SK-N-SH treated with all-trans-retinoic acid at 6 μM for 48 hours (cell line): Measurements from ENCODE around the gene RNU2-1.
"Not testable (repeated sequence)": the region's sequence is repeated elsewhere in the genome, so short reads cannot be mapped to it uniquely, and the experiment has no call there.

Experiments
- ATAC-seq: fragments of 200-7000 bp; cut with Tn5 transposase; 3 replicates; pipeline ENCODE4 v1.9.1; 2020; ENCODE audit warnings: mild to moderate bottlenecking, moderate library complexity
- ARNTL ChIP-seq: fragments of 450-650 bp; formaldehyde crosslinking; IDR thresholded peaks from 2 replicates; pipeline ENCODE4 v1.5.0; 2020; ENCODE audit warnings: low read depth, mild to moderate bottlenecking, moderate library complexity, borderline replicate concordance
- BACH2 ChIP-seq: fragments of 250-450 bp; sonication (Bioruptor Pico); IDR thresholded peaks from 2 replicates; pipeline ENCODE4 v1.9.0; 2021; ENCODE audit warnings: mild to moderate bottlenecking, borderline replicate concordance
- CSDC2 ChIP-seq: fragments of 250-450 bp; sonication (Bioruptor Pico); IDR thresholded peaks from 2 replicates; pipeline ENCODE4 v1.5.0; 2020; ENCODE audit warnings: mild to moderate bottlenecking, moderate library complexity
- CSRNP3 ChIP-seq: fragments of 250-450 bp; sonication (Bioruptor Pico); IDR thresholded peaks from 2 replicates; pipeline ENCODE4 v1.5.1; 2021; ENCODE audit warnings: mild to moderate bottlenecking, moderate library complexity
- ESRRG ChIP-seq: fragments of 250-450 bp; sonication (Bioruptor Pico); IDR thresholded peaks from 2 replicates; pipeline ENCODE4 v1.6.1; 2021; ENCODE audit warnings: mild to moderate bottlenecking
- GLIS3 ChIP-seq: fragments of 250-450 bp; sonication (Bioruptor Pico); IDR thresholded peaks from 2 replicates; pipeline ENCODE4 v1.5.0; 2020; ENCODE audit warnings: mild to moderate bottlenecking, moderate library complexity
- PPARA ChIP-seq: fragments of 250-450 bp; sonication (Bioruptor Pico); IDR thresholded peaks from 2 replicates; pipeline ENCODE4 v1.5.0; 2020; ENCODE audit warnings: mild to moderate bottlenecking, borderline replicate concordance
- RARB ChIP-seq: fragments of 250-450 bp; sonication (Bioruptor Pico); IDR thresholded peaks from 2 replicates; pipeline ENCODE4 v1.8.0; 2021; ENCODE audit warnings: mild to moderate bottlenecking, moderate library complexity
- SNAI2 ChIP-seq: fragments of 250-450 bp; sonication (Bioruptor Pico); IDR thresholded peaks from 2 replicates; pipeline ENCODE4 v1.5.0; 2020; ENCODE audit warnings: mild to moderate bottlenecking, moderate library complexity
- TCF4 ChIP-seq: fragments of 250-450 bp; sonication (Bioruptor Pico); IDR thresholded peaks from 2 replicates; pipeline ENCODE4 v1.8.0; 2021; ENCODE audit warnings: mild to moderate bottlenecking, moderate library complexity, borderline replicate concordance
- TOX ChIP-seq: fragments of 250-450 bp; sonication (Bioruptor Pico); IDR thresholded peaks from 2 replicates; pipeline ENCODE4 v1.8.0; 2021; ENCODE audit warnings: mild to moderate bottlenecking, moderate library complexity, borderline replicate concordance
- TSHZ2 ChIP-seq: fragments of 250-450 bp; sonication (Bioruptor Pico); IDR thresholded peaks from 2 replicates; pipeline ENCODE4 v1.5.0; 2020; ENCODE audit warnings: mild to moderate bottlenecking, moderate library complexity
- ZC3H10 ChIP-seq: fragments of 250-450 bp; sonication (Bioruptor Pico); IDR thresholded peaks from 2 replicates; pipeline ENCODE4 v1.5.1; 2021; ENCODE audit warnings: mild to moderate bottlenecking, moderate library complexity
- ZFP3 ChIP-seq: fragments of 250-450 bp; sonication (Bioruptor Pico); IDR thresholded peaks from 2 replicates; pipeline ENCODE4 v1.5.0; 2020; ENCODE audit warnings: mild to moderate bottlenecking, moderate library complexity
- ZFP30 ChIP-seq: fragments of 450-650 bp; formaldehyde crosslinking; IDR thresholded peaks from 2 replicates; pipeline ENCODE4 v1.5.0; 2022; ENCODE audit warnings: mild to moderate bottlenecking, moderate library complexity
- ZNF565 ChIP-seq: fragments of 450-650 bp; formaldehyde crosslinking; conservative IDR thresholded peaks from 2 replicates; pipeline ENCODE4 v1.5.0; 2020; ENCODE audit warnings: low read depth, mild to moderate bottlenecking, moderate library complexity
- ZNF8 ChIP-seq: fragments of 450-650 bp; formaldehyde crosslinking; IDR thresholded peaks from 2 replicates; pipeline ENCODE4 v1.5.0; 2020; ENCODE audit warnings: mild to moderate bottlenecking, moderate library complexity
- TF ChIP-seq, protein P1 (sequence below): fragments of 250-450 bp; sonication (Bioruptor Pico); IDR thresholded peaks from 2 replicates; pipeline ENCODE4 v1.5.1; 2020; ENCODE audit warnings: low read depth, mild to moderate bottlenecking, moderate library complexity
- TF ChIP-seq, protein P2 (sequence below): fragments of 250-450 bp; sonication (Bioruptor Pico); IDR thresholded peaks from 2 replicates; pipeline ENCODE4 v1.8.0; 2020; ENCODE audit warnings: mild to moderate bottlenecking, moderate library complexity, borderline replicate concordance
- TF ChIP-seq, protein P3 (sequence below): fragments of 250-450 bp; sonication (Bioruptor Pico); IDR thresholded peaks from 2 replicates; pipeline ENCODE4 v1.8.0; 2021; ENCODE audit warnings: low read depth, mild to moderate bottlenecking, moderate library complexity, borderline replicate concordance

Gene RNU2-1

DNA sequence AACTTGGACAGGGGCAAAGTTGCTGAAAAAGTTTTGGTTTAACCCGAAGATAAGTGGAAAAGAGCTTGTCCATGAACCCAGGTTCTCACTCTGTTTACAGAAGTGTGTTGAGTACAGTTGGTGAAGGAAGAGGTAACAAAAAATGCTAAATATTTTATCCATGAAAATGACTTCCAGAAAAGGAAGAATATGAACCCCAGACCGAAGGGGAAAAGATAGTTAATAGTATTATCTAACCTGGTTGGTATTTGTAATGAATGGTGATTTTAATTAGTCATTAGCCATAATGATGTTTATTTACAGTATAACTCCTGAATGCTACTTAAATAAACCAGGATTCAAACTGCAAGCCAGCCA lies 22.7 kb downstream of the RNU2-1 start:
- no peak for ATAC-seq
- TF ChIP-seq ZFP3 (CRISPR knock-in tag) = no peak
- no peak for TF ChIP-seq RARB (CRISPR knock-in tag)
- TF ChIP-seq PPARA (CRISPR knock-in tag) = no peak
- TF ChIP-seq TCF4 = no peak
- TF ChIP-seq ZC3H10 = no peak
- TF ChIP-seq ESRRG (CRISPR knock-in tag) = no peak
- TF ChIP-seq SNAI2 (CRISPR knock-in tag) = no peak
- no peak for TF ChIP-seq ZNF565 (CRISPR knock-in tag)
- TF ChIP-seq ARNTL (CRISPR knock-in tag) = no peak
- no peak for TF ChIP-seq TSHZ2

DNA sequence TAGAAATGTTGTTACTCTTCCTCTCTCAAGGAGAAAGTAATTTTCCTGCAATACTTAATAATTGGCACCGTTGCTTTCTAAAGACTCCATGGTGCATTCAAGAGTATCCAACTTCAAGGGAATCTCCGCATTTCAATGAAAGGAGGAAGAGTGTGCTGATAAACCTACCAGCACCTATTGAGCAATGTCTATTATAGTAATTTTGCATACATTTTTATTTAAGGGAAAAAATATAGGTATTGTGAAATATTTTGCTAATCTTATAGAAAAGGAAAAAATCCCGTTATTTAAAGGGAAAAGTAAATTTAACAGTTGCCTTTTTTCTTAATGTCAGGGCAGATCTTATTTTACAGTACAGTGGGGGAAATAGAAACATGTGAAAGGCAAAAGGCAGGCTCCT lies 23.2 kb downstream of the RNU2-1 start:
- no peak for TF ChIP-seq CSDC2 (CRISPR knock-in tag)
- TF ChIP-seq SNAI2 (CRISPR knock-in tag) = no peak
- TF ChIP-seq RARB (CRISPR knock-in tag) = no peak
- no peak for TF ChIP-seq CSRNP3 (CRISPR knock-in tag)
- TF ChIP-seq BACH2 = no peak
- TF ChIP-seq TSHZ2 = no peak
- TF ChIP-seq PPARA (CRISPR knock-in tag) = no peak
- TF ChIP-seq ZFP3 (CRISPR knock-in tag) = no peak
- no peak for TF ChIP-seq ZC3H10
- TF ChIP-seq, protein P1, sequence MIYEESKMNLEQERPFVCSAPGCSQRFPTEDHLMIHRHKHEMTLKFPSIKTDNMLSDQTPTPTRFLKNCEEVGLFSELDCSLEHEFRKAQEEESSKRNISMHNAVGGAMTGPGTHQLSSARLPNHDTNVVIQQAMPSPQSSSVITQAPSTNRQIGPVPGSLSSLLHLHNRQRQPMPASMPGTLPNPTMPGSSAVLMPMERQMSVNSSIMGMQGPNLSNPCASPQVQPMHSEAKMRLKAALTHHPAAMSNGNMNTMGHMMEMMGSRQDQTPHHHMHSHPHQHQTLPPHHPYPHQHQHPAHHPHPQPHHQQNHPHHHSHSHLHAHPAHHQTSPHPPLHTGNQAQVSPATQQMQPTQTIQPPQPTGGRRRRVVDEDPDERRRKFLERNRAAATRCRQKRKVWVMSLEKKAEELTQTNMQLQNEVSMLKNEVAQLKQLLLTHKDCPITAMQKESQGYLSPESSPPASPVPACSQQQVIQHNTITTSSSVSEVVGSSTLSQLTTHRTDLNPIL (CRISPR knock-in tag) = no peak
- TF ChIP-seq, protein P2, sequence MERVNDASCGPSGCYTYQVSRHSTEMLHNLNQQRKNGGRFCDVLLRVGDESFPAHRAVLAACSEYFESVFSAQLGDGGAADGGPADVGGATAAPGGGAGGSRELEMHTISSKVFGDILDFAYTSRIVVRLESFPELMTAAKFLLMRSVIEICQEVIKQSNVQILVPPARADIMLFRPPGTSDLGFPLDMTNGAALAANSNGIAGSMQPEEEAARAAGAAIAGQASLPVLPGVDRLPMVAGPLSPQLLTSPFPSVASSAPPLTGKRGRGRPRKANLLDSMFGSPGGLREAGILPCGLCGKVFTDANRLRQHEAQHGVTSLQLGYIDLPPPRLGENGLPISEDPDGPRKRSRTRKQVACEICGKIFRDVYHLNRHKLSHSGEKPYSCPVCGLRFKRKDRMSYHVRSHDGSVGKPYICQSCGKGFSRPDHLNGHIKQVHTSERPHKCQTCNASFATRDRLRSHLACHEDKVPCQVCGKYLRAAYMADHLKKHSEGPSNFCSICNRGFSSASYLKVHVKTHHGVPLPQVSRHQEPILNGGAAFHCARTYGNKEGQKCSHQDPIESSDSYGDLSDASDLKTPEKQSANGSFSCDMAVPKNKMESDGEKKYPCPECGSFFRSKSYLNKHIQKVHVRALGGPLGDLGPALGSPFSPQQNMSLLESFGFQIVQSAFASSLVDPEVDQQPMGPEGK (CRISPR knock-in tag) = no peak
- no peak for TF ChIP-seq TCF4
- no peak for TF ChIP-seq GLIS3 (CRISPR knock-in tag)
- TF ChIP-seq TOX (CRISPR knock-in tag) = no peak
- no peak for TF ChIP-seq ZFP30 (CRISPR knock-in tag)
- no peak for TF ChIP-seq ESRRG (CRISPR knock-in tag)
- TF ChIP-seq, protein P3, sequence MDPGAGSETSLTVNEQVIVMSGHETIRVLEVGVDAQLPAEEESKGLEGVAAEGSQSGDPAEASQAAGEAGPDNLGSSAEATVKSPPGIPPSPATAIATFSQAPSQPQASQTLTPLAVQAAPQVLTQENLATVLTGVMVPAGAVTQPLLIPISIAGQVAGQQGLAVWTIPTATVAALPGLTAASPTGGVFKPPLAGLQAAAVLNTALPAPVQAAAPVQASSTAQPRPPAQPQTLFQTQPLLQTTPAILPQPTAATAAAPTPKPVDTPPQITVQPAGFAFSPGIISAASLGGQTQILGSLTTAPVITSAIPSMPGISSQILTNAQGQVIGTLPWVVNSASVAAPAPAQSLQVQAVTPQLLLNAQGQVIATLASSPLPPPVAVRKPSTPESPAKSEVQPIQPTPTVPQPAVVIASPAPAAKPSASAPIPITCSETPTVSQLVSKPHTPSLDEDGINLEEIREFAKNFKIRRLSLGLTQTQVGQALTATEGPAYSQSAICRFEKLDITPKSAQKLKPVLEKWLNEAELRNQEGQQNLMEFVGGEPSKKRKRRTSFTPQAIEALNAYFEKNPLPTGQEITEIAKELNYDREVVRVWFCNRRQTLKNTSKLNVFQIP = no peak
- no peak for TF ChIP-seq ZNF565 (CRISPR knock-in tag)
- TF ChIP-seq ZNF8 (CRISPR knock-in tag) = no peak
- no peak for ATAC-seq

DNA sequence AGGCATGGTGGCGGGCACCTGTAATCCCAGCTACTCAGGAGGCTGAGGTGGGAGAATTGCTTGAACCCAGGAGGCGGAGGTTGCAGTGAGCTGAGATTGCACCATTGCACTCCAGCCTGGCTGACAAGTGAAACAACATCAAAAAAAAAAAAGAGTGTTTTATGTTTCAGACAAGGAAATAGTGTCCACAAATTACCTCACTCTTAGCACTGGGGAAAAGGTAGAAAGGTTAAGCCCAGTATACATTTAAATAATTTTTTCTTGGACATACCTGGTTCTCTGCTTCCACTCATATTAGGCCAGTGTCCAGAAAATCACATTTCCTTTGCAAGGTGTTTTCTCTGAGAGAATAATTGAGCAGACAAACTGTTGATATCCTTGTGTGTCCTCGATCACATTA lies 30.8 kb downstream of the RNU2-1 start:
- ATAC-seq = not testable (repeated sequence)
